Neural progenitor cell (in vitro differentiated cells): ENCODE data around the gene ERC1. TPM values are rescaled to one million over a fixed set of nuclear protein-coding genes. Genes with fewer than 3 reads are reported as not detected.

Experiments
- DNase-seq: peaks from one replicate; pipeline ENCODE4 v3.0.0-alpha.2; 2016; ENCODE audit warnings: low spot score
- H2AFZ ChIP-seq: fragments of 200-600 bp; sonication (generic); replicated peaks from 2 replicates; pipeline ENCODE4 v1.6.1; 2016; ENCODE audit warnings: antibody characterized with exemption
- H3F3A ChIP-seq: fragments of 200-600 bp; sonication (generic); 2 replicates; pipeline ENCODE4 v1.6.1; 2016; ENCODE audit warnings: antibody characterized with exemption, low read depth
- H3K27ac ChIP-seq: fragments of 200-600 bp; sonication (generic); 2 replicates; pipeline ENCODE4 v1.5.1; 2016; ENCODE audit warnings: mild to moderate bottlenecking
- H3K27me3 ChIP-seq: fragments of 200-600 bp; sonication (generic); 2 replicates; pipeline ENCODE4 v1.6.1; 2016; ENCODE audit warnings: mild to moderate bottlenecking, moderate library complexity
- H3K36me3 ChIP-seq: fragments of 200-600 bp; sonication (generic); 2 replicates; pipeline ENCODE4 v1.5.1; 2016
- H3K4me1 ChIP-seq: fragments of 200-600 bp; sonication (generic); 2 replicates; pipeline ENCODE4 v1.6.1; 2016; ENCODE audit warnings: mixed run types
- H3K4me2 ChIP-seq: fragments of 200-600 bp; sonication (generic); 2 replicates; pipeline ENCODE4 v1.6.1; 2016
- H3K4me3 ChIP-seq: fragments of 200-600 bp; sonication (generic); 2 replicates; pipeline ENCODE4 v1.5.1; 2016
- H3K79me2 ChIP-seq: fragments of 200-600 bp; sonication (generic); 2 replicates; pipeline ENCODE4 v1.6.1; 2016; ENCODE audit warnings: low read depth
- H3K9ac ChIP-seq: fragments of 200-600 bp; sonication (generic); 2 replicates; pipeline ENCODE4 v1.6.1; 2016
- H3K9me3 ChIP-seq: fragments of 200-600 bp; sonication (generic); 2 replicates; pipeline ENCODE4 v1.5.1; 2016; ENCODE audit warnings: low read depth
- H4K20me1 ChIP-seq: fragments of 200-600 bp; sonication (generic); 2 replicates; pipeline ENCODE4 v1.6.1; 2016; ENCODE audit warnings: low read depth
- H3K27ac Mint-ChIP-seq: 3 replicates; pipeline ENCODE4 v1.8.0; 2021; ENCODE audit warnings: mixed read lengths
- H3K27me3 Mint-ChIP-seq: 2 replicates; pipeline ENCODE4 v1.8.0; 2022; ENCODE audit warnings: low read depth, mild to moderate bottlenecking, inconsistent platforms, moderate library complexity, mixed read lengths; ENCODE audit not compliant: insufficient read depth
- H3K36me3 Mint-ChIP-seq: 3 replicates; pipeline ENCODE4 v1.8.0; 2021; ENCODE audit warnings: mixed read lengths
- H3K4me1 Mint-ChIP-seq: 3 replicates; pipeline ENCODE4 v1.8.0; 2021; ENCODE audit warnings: mixed read lengths
- H3K4me3 Mint-ChIP-seq: 3 replicates; pipeline ENCODE4 v1.8.0; 2021; ENCODE audit warnings: mild to moderate bottlenecking, moderate library complexity, mixed read lengths
- H3K9me3 Mint-ChIP-seq: 3 replicates; pipeline ENCODE4 v1.8.0; 2020; ENCODE audit warnings: mixed read lengths
- CTCF ChIP-seq: fragments of 200-600 bp; sonication (generic); IDR thresholded peaks from 2 replicates; pipeline ENCODE4 v1.5.1; 2017; ENCODE audit warnings: antibody characterized with exemption, mild to moderate bottlenecking
- EZH2 ChIP-seq: fragments of 200-600 bp; sonication (generic); IDR thresholded peaks from 2 replicates; pipeline ENCODE4 v1.6.1; 2017; ENCODE audit warnings: antibody characterized with exemption, mild to moderate bottlenecking, moderate library complexity
- EZH2phosphoT487 ChIP-seq: fragments of 200-600 bp; sonication (generic); IDR thresholded peaks from 2 replicates; pipeline ENCODE4 v1.6.1; 2017; ENCODE audit warnings: antibody characterized with exemption
- total RNA-seq: library from RNA; depleted of rRNA; stranded (reverse); fragments of >200 nt; gene quantifications from 2 replicates; pipeline ENCODE4 v1.2.3, GENCODE V29; 2015; ENCODE audit warnings: low replicate concordance

Gene ERC1
- total RNA-seq, 1 donor from 2014 or later = 27.5 TPM

- Mint-ChIP-seq H3K36me3 (no peaks in the 10 kb centered on the region), H3K4me1 (peaks cover 29% of the 10 kb centered on the region), H3K4me3 (no peak overlapping the region), H3K9me3 (no peaks in the 10 kb centered on the region), H3K27me3 (no peaks in the 10 kb centered on the region), H3K27ac (no peak overlapping the region)
- no peaks in the 10 kb centered on the region for H3K36me3 ChIP-seq
- peaks cover 8% of the 10 kb centered on the region for H4K20me1 ChIP-seq
- H2AFZ ChIP-seq = no peak overlapping the region
- no peak overlapping the region for H3K9ac ChIP-seq
- TF ChIP-seq EZH2 = no peak
- no peak for TF ChIP-seq EZH2phosphoT487
- TF ChIP-seq CTCF = no peak
- no peak overlapping the region for H3K27ac ChIP-seq
- H3K27me3 ChIP-seq = no peaks in the 10 kb centered on the region
- H3K4me1 ChIP-seq = peaks cover 39% of the 10 kb centered on the region
- H3F3A ChIP-seq = peaks cover 9% of the 10 kb centered on the region
- no peak overlapping the region for H3K4me3 ChIP-seq
- peak overlapping the region; percentile 50 for H3K4me2 ChIP-seq
- DNase-seq = no peak
- H3K9me3 ChIP-seq = no peaks in the 10 kb centered on the region
- H3K79me2 ChIP-seq = peaks cover 33% of the 10 kb centered on the region
These were observed 111.1 kb downstream of the ERC1 start for GRCh38 chr12:1102115-1102514.

GRCh38 chr12:1102791-1103450 is 111.9 kb downstream of the ERC1 start:
- H3K4me3 ChIP-seq = no peak overlapping the region
- H3K27me3 ChIP-seq = no peaks in the 10 kb centered on the region
- no peaks in the 10 kb centered on the region for H3K9me3 ChIP-seq
- TF ChIP-seq EZH2phosphoT487 (no peak), CTCF (no peak), EZH2 (no peak)
- H2AFZ ChIP-seq = no peak overlapping the region
- peaks cover 30% of the 10 kb centered on the region for H3K79me2 ChIP-seq
- Mint-ChIP-seq H3K4me1 (peaks cover 29% of the 10 kb centered on the region), H3K27ac (no peak overlapping the region), H3K36me3 (no peaks in the 10 kb centered on the region), H3K27me3 (no peaks in the 10 kb centered on the region), H3K4me3 (no peak overlapping the region), H3K9me3 (no peaks in the 10 kb centered on the region)
- peaks cover 1% of the 10 kb centered on the region for H4K20me1 ChIP-seq
- peaks cover 39% of the 10 kb centered on the region for H3K4me1 ChIP-seq
- peaks cover 9% of the 10 kb centered on the region for H3F3A ChIP-seq
- H3K36me3 ChIP-seq = no peaks in the 10 kb centered on the region
- H3K4me2 ChIP-seq = peak overlapping the region; percentile 50
- DNase-seq = peak; percentile 65
- no peak overlapping the region for H3K27ac ChIP-seq
- H3K9ac ChIP-seq = no peak overlapping the region

GRCh38 chr12:1103632-1104031 is 112.6 kb downstream of the ERC1 start:
- no peak for TF ChIP-seq EZH2phosphoT487
- no peak for TF ChIP-seq CTCF
- Histone ChIP-seq H3K9me3 (no peaks in the 10 kb centered on the region), H3K4me3 (no peak overlapping the region), H3K4me1 (peaks cover 39% of the 10 kb centered on the region), H2AFZ (no peak overlapping the region), H3K4me2 (peak overlapping the region; percentile 50), H3K9ac (no peak overlapping the region), H3K27ac (no peak overlapping the region), H3F3A (peaks cover 9% of the 10 kb centered on the region), H3K27me3 (no peaks in the 10 kb centered on the region), H4K20me1 (no peaks in the 10 kb centered on the region), H3K36me3 (no peaks in the 10 kb centered on the region), H3K79me2 (peaks cover 23% of the 10 kb centered on the region)
- no peak overlapping the region for H3K4me3 Mint-ChIP-seq
- peak overlapping the region; percentile 8 for H3K27ac Mint-ChIP-seq
- no peaks in the 10 kb centered on the region for H3K9me3 Mint-ChIP-seq
- peaks cover 29% of the 10 kb centered on the region for H3K4me1 Mint-ChIP-seq
- DNase-seq = no peak
- H3K27me3 Mint-ChIP-seq = no peaks in the 10 kb centered on the region
- no peaks in the 10 kb centered on the region for H3K36me3 Mint-ChIP-seq
